Peyer's patch (tissue), 4 donors: ENCODE measurements around the gene PSMA3.

Experiments used
- POLR2A ChIP-seq, 2 donors: fragments of 450-650 bp; IDR thresholded peaks; one replicate each; pipeline ENCODE4 v1.5.1; 2017; ENCODE audit warnings: antibody characterized with exemption in 2 of 2, mild to moderate bottlenecking in 2 of 2, moderate library complexity in 2 of 2
- TF ChIP-seq, protein P1 (sequence below), 6 experiments: fragments of 450-650 bp in 4 of 6; fragments of 200-600 bp in 2 of 6; sonication (generic) in 1 of 6; IDR thresholded peaks; one replicate each; pipeline ENCODE4 v1.5.1; 2017 to 2019; ENCODE audit warnings: antibody characterized with exemption in 6 of 6, mild to moderate bottlenecking in 3 of 6, moderate library complexity in 1 of 6

DNA sequence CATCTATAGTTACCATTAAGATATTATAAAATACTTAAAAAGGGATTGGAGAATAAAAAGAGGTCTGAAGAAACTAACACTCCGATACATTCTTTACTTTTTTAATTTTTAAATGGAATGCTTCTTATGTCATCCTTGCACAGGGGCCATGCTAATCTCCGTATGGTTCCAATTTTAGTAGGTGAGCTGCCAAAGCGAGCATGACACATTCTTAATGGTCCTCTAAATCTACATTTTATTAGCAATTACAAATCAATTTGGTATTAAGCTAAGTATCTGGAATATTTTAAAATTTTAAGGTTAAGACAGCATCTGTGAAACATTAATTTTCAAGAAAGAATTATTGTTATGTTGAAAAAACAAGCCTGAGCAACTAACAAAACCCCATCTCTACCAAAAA lies 47.5 kb downstream of the PSMA3 start:
- TF ChIP-seq POLR2A (IDR thresholded peaks at IDR 0.05): no peak
- TF ChIP-seq, protein P1, sequence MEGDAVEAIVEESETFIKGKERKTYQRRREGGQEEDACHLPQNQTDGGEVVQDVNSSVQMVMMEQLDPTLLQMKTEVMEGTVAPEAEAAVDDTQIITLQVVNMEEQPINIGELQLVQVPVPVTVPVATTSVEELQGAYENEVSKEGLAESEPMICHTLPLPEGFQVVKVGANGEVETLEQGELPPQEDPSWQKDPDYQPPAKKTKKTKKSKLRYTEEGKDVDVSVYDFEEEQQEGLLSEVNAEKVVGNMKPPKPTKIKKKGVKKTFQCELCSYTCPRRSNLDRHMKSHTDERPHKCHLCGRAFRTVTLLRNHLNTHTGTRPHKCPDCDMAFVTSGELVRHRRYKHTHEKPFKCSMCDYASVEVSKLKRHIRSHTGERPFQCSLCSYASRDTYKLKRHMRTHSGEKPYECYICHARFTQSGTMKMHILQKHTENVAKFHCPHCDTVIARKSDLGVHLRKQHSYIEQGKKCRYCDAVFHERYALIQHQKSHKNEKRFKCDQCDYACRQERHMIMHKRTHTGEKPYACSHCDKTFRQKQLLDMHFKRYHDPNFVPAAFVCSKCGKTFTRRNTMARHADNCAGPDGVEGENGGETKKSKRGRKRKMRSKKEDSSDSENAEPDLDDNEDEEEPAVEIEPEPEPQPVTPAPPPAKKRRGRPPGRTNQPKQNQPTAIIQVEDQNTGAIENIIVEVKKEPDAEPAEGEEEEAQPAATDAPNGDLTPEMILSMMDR (IDR thresholded peaks at IDR 0.05): no peak
